UCSD-AML1 (cell line): ENCODE results near the gene ZBTB9.
A peak's percentile ranks its signal among the peaks of the same experiment; 100 is the strongest.

Source experiments
- DNase-seq: peaks from one replicate; lab custom pipeline; 2025; ENCODE audit not compliant: unreplicated experiment; lab: John Stamatoyannopoulos, UW

The ZBTB9 gene, protein sequence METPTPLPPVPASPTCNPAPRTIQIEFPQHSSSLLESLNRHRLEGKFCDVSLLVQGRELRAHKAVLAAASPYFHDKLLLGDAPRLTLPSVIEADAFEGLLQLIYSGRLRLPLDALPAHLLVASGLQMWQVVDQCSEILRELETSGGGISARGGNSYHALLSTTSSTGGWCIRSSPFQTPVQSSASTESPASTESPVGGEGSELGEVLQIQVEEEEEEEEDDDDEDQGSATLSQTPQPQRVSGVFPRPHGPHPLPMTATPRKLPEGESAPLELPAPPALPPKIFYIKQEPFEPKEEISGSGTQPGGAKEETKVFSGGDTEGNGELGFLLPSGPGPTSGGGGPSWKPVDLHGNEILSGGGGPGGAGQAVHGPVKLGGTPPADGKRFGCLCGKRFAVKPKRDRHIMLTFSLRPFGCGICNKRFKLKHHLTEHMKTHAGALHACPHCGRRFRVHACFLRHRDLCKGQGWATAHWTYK

DNA sequence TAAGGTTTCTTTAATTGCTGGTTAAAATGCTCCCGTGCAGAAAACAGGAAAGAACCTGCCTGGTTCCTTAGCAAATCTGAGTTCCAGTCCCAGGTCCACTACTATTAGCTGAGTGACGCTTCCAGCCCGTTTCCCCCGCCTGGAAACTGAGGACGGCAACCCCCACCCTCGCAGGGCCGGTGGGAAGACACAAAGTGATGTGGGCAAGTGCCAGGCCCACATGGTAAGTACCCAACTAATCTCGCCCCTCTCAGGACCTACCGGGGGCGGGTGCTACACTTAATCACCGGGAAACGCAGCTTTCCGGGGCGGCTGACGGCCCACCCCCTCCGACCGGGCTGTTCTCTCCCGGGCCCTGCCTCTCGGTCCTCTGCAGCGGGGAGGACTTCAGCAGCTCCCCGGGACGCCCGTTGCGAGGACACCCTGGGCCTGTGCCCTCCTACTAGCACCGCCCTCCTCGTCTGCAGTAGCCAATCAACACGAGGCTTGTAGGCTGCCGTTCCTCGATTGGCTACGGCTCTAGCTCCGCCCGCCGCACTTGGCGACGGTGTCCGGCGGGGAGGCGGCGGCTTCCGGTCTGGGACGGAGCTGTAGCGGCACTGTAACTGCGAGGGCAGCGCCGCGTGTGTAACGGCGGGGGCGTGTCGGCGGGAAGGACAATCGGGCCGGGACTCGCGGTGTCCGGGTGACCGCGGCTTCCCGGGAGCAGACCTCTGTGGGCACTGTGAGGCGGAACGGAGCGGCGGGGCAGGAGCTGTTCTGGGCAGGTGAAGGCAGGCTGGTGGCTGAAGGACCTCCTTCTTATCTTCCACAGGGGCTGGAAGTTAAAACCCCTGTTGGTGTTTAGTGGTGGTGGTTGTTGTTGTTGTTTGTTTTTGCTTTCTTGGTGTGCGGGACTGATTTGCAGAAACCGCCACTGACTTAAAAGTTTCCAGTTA, at the start of gene ZBTB9:
Gene ZBTB9, plus strand, starts transcription at position 568 of the 938 bp plus-strand sequence. CDS start 525 bp downstream, outside the sequence.
- DNase-seq = peak; percentile 95

GRCh38 chr6:33404884-33405283, 49.5 kb upstream of the ZBTB9 start:
- no peak for DNase-seq

DNA sequence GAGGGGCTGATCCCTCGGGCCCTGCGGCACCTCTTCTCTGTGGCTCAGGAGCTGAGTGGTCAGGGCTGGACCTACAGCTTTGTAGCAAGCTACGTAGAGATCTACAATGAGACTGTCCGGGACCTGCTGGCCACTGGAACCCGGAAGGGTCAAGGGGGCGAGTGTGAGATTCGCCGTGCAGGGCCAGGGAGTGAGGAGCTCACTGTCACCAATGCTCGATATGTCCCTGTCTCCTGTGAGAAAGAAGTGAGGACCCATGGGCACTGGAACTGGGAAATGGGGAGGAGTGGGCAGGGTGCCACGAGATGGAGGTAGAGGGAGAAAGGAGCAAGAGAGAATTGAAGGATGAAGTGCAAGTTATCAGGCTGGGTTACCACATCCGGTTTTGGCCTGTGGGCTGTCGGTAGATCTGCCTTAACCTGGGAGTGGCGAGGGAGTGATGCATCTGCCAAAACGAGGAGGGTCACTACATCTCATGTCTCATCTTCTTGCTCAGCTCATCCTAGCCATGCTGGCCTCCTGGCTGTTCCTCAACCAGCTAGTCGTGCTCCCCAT, 48.9 kb upstream of the ZBTB9 start:
- DNase-seq = no peak

- no peak for DNase-seq
Measured at GRCh38 chr6:33406126-33406525, 48.2 kb upstream of the ZBTB9 start.

- DNase-seq = no peak
Measured at GRCh38 chr6:33407132-33407718, 47.2 kb upstream of the ZBTB9 start.

- peak; percentile 99 for DNase-seq
Measured at GRCh38 chr6:33410050-33410710, 44.2 kb upstream of the ZBTB9 start.

GRCh38 chr6:33410711-33411631, 43.4 kb upstream of the ZBTB9 start, which contains the start of gene PHF1:
Gene PHF1 (plus strand): TSS chr6:33411014. CDS start chr6:33412264, 1,250 bp downstream.
- no peak for DNase-seq

DNA sequence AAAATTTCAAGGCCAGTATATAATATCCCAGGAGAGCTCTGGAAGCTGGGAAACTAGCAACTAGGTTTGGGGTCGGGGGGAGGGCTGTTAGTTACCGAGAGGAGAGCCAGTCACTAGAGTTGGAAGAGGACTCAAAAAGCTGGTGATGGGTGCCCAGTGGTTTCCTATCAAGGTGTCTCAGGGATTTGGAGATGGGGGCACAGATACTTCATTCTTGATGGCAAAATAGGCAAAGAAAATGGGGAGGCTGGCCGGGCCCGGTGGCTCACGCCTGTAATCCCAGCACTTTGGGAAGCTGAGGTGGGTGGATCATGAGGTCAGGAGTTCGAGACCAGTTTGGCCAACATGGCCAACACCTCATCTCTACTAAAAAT, 42.8 kb upstream of the ZBTB9 start:
- no peak for DNase-seq

- DNase-seq = no peak
Measured at GRCh38 chr6:33412140-33413009, 42.0 kb upstream of the ZBTB9 start.

DNA sequence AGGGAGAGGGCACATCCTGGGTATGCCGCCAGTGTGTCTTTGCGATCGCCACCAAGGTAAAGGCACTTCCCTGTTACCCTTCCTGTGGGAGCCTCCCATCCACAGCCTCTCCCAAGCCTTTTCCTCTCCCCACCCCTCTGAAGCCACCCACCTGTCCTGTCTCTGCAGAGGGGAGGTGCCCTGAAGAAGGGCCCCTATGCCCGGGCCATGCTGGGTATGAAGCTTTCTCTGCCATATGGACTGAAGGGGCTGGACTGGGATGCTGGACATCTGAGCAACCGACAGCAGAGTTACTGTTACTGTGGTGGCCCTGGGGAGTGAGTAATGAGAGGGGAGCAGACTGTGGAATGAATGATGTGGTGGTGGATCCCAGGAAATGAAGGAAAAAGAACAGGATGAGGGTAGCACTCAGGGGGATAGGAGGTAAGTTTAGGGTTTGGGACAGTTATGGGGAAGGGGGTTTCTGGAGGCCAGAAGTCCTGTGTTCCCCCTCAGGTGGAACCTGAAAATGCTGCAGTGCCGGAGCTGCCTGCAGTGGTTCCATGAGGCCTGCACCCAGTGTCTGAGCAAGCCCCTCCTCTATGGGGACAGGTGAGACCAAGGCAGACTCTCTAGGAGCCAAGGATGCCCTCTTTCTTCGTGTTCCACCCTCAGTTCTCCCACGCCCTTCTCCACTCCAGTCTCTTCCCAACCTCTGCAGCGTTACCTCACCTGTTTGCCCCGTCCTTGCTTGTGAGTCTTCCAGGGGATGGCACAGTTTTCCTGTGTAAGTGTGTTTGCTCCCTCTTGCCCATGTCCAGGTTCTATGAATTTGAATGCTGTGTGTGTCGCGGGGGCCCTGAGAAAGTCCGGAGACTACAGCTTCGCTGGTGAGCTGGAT, 40.9 kb upstream of the ZBTB9 start:
- DNase-seq = no peak

DNA sequence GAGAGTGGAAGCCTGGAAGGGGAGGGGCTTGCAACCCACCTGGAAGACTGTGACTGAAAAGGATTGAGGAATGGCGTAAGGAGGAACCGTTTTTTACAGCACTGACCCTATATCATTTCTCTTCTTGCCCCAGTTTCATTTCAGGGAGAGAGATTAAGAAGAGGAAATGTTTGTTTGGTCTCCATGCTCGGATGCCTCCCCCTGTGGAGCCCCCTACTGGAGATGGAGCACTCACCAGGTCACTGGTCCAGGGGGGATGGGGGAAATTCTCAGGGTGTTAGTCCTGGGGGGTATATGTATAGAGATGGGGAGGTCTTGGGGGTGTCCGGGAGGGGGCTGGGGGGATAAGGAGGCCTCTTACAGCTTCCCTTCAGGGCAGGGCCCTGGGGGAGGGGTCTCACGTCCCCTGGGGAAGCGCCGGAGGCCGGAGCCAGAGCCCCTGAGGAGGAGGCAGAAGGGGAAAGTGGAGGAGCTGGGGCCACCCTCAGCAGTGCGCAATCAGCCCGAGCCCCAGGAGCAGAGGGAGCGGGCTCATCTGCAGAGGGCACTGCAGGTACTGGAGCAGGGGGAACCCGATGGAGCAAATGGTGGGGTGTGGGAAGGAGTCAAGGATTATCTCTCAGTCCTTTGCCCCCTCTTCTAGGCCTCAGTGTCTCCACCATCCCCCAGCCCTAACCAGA, 39.6 kb upstream of the ZBTB9 start:
- DNase-seq = no peak

DNA sequence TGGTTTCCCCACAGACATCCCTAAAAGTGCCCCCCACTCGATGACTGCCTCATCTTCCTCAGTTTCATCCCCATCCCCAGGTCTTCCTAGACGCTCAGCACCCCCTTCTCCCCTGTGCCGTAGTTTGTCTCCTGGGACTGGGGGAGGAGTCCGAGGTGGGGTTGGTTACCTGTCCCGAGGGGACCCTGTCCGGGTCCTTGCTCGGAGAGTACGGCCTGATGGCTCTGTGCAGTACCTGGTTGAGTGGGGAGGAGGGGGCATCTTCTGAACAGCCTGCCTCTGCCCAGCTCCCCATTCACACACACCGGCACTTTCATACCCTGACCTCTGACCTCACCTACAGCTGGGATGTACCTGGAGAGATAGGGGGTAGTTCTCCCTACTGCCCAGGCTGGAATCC, 38.5 kb upstream of the ZBTB9 start:
- no peak for DNase-seq

- no peak for DNase-seq
Measured at GRCh38 chr6:33416386-33417127, 37.8 kb upstream of the ZBTB9 start.

DNA sequence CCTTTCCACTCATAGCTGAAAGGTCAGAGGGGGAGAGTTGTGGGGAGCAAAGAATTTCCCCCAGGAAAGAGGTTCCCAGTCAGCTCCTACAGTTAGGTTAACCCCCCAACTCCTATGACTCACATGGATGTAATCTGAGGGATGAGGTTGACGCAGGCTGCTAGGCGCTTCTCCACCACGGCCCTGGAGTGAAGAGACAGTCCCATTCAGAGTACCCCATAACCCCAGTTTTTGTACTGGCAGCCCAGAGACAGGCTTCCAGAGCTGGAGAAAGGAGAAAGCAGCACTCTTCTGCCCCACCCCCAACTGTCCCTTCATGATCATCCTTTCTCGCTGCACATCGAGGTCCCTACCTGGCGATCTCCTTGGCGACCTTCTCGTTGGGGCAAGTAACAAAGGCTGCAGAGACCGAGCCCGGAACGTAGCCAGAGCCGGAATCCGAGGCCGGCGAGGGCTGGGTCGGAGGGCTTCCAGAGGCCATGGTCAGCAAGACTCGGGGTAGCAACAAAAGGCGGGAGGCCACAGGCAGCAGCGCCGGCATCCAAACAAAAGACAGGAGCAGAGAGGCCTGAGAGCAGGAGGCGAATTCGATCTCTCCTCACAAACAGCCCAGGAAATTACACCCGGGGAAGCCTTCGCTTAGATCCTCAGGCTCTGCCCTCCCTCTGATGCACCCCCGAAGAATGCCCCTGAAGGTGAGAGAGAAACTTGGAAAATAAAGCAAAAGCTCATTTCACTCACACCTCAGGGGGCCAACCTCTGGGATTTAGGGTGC, 37.1 kb upstream of the ZBTB9 start:
- no peak for DNase-seq

- peak; percentile 99 for DNase-seq
Measured at GRCh38 chr6:33417903-33418689, 36.3 kb upstream of the ZBTB9 start, which contains the start of gene CUTA. Gene CUTA (minus strand): TSS chr6:33418107. CDS start chr6:33418000, 107 bp downstream.
